Thyroid gland (tissue), 4 donors: ENCODE data around the gene GLYR1.

Source experiments
- POLR2A ChIP-seq, 2 donors: fragments of 450-650 bp; IDR thresholded peaks; one replicate each; pipeline ENCODE4 v1.6.1; 2017; ENCODE audit warnings: antibody characterized with exemption in 2 of 2, mild to moderate bottlenecking in 2 of 2, moderate library complexity in 1 of 2
- TF ChIP-seq, protein P1 (sequence below), 6 experiments: fragments of 200-600 bp in 3 of 6; fragments of 450-650 bp in 3 of 6; sonication (generic) in 3 of 6; IDR thresholded peaks; one replicate each; pipeline ENCODE4 v1.5.1; 2016 to 2019; ENCODE audit warnings: antibody characterized with exemption in 6 of 6, mild to moderate bottlenecking in 2 of 6, inconsistent platforms in 1 of 6, moderate library complexity in 1 of 6

DNA sequence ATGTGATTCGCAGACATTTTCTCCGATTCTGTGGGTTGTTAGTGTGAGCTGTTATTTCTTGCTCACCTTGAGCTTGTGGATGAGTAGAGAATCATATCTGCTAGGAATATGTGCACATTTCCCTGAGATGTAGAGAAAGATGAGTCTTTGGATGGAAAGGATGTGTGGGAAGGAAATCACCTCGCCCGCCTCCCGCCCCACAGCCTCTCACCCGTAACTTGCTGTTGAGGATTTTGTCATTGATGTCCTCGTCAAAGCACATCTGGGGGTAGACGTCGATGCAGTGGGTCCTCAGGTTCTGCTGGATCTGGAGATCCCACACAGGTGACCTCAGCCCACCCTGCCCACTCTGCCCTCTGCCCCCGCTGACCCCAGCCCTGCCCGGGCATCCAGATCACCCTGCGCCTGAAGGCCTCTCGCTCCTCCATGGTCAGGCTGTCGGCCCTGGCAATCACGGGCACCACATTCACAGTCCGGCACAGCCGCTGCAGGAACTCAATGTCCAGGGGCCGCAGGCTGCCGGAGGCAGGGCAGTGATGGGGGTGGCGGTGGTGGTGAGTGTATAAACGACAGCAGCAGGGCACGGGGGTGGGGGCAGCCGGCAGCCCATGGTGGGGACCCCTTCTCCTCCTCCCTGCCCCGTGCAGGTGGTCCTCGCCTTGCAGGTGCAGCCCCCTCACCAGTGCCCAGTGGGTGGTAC is 63.7 kb downstream of the GLYR1 start:
- TF ChIP-seq, protein P1, sequence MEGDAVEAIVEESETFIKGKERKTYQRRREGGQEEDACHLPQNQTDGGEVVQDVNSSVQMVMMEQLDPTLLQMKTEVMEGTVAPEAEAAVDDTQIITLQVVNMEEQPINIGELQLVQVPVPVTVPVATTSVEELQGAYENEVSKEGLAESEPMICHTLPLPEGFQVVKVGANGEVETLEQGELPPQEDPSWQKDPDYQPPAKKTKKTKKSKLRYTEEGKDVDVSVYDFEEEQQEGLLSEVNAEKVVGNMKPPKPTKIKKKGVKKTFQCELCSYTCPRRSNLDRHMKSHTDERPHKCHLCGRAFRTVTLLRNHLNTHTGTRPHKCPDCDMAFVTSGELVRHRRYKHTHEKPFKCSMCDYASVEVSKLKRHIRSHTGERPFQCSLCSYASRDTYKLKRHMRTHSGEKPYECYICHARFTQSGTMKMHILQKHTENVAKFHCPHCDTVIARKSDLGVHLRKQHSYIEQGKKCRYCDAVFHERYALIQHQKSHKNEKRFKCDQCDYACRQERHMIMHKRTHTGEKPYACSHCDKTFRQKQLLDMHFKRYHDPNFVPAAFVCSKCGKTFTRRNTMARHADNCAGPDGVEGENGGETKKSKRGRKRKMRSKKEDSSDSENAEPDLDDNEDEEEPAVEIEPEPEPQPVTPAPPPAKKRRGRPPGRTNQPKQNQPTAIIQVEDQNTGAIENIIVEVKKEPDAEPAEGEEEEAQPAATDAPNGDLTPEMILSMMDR (IDR thresholded peaks at IDR 0.05): no peak
- TF ChIP-seq POLR2A (IDR thresholded peaks at IDR 0.05): no peak
